Right atrium auricular region (tissue), 2 donors: ENCODE data around the gene HES4. TPM values are rescaled to one million over a fixed set of nuclear protein-coding genes. Genes with fewer than 3 reads are reported as not detected.
A peak's percentile ranks its signal among the peaks of the same experiment; 100 is the strongest.

Source experiments
- DNase-seq: peaks from one replicate; pipeline ENCODE4 v3.0.0-alpha.2; 2019; ENCODE audit warnings: low spot score
- H3K27ac ChIP-seq, 2 donors: fragments of 200-600 bp; sonication (generic); 1 replicate in 1 of 2; 2 replicates in 1 of 2; pipeline ENCODE4 v1.5.1; 2016 to 2019
- H3K27me3 ChIP-seq, 2 donors: fragments of 200-600 bp; sonication (generic); one replicate each; pipeline versions ENCODE4 v1.5.1 to v1.6.0; 2017 to 2019
- H3K36me3 ChIP-seq: fragments of 200-600 bp; sonication (generic); one replicate; pipeline ENCODE4 v1.5.1; 2016
- H3K4me1 ChIP-seq, 2 donors: fragments of 200-600 bp; sonication (generic); one replicate each; pipeline versions ENCODE4 v1.5.1 to v1.6.0; 2017 to 2019
- H3K4me3 ChIP-seq, 2 donors: fragments of 200-600 bp; sonication (generic); 1 replicate in 1 of 2; 2 replicates in 1 of 2; pipeline ENCODE4 v1.5.1; 2017 to 2019; ENCODE audit warnings: mild to moderate bottlenecking in 1 of 2, moderate library complexity in 1 of 2
- H3K9me3 ChIP-seq, 2 donors: fragments of 200-600 bp; sonication (generic); one replicate each; pipeline ENCODE4 v1.5.1; 2019
- total RNA-seq, 2 donors: library from RNA; depleted of rRNA; stranded (reverse); fragments of >200 nt; gene quantifications; one replicate each; pipeline ENCODE4 v1.1.0, GENCODE V29; 2016
- TF ChIP-seq, protein P1 (sequence below), 2 donors: fragments of 200-600 bp; sonication (generic); IDR thresholded peaks; one replicate each; pipeline ENCODE4 v1.5.1; 2019; ENCODE audit warnings: antibody characterized with exemption in 2 of 2

Gene HES4
- total RNA-seq, 2 donors from 2014 or later: 31.8 to 68.4 TPM

DNA sequence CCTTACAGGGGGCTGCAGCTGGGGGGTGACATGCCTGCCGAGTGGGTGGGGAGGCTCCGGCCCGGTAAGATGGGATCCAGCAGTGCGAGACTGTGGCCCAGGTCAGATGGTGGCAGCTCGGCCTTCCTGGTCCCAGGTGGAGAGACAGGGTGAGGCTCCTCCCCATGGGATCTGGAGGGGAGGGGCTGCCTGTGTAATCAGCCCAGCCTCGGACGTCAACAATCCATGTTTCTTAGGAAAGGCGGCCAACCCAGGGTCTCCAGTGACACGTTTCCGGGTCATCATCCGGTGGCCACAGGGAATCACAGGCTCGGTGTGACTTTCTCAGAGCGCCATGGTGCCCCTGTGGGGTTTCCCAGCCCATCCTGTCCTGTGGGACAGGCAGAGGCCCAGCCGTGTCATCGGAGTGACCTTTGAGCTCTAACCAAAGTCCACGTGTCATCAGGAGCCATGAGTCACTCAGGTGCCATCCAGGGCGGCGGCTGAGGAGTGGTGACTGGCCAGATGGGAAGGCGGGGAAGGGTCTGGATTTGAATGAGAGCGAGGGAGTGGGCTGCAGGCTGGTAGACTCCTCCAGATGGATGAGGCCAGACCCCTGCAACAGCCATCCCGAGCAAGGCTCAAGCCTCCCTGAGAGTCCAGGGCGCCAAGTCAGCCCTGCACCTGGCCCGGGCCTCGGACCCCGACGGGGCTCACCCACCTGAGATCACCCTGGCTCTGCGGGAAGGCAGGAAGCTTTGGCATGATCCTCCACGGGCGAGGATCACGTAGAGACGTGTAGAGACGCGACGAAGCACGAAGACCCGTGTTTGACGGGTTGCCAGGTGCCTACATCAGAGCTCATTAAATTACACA, 6.6 kb upstream of the HES4 start:
- DNase-seq: no peak
- H3K4me3 ChIP-seq: no peak overlapping the region
- H3K27ac ChIP-seq: no peak overlapping the region
- TF ChIP-seq, protein P1, sequence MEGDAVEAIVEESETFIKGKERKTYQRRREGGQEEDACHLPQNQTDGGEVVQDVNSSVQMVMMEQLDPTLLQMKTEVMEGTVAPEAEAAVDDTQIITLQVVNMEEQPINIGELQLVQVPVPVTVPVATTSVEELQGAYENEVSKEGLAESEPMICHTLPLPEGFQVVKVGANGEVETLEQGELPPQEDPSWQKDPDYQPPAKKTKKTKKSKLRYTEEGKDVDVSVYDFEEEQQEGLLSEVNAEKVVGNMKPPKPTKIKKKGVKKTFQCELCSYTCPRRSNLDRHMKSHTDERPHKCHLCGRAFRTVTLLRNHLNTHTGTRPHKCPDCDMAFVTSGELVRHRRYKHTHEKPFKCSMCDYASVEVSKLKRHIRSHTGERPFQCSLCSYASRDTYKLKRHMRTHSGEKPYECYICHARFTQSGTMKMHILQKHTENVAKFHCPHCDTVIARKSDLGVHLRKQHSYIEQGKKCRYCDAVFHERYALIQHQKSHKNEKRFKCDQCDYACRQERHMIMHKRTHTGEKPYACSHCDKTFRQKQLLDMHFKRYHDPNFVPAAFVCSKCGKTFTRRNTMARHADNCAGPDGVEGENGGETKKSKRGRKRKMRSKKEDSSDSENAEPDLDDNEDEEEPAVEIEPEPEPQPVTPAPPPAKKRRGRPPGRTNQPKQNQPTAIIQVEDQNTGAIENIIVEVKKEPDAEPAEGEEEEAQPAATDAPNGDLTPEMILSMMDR (IDR thresholded peaks at IDR 0.05): no peak
- no peaks in the 10 kb centered on the region for H3K27me3 ChIP-seq
- peaks cover 0 to 31% of the 10 kb centered on the region in 2 donors for H3K4me1 ChIP-seq
- H3K36me3 ChIP-seq: no peaks in the 10 kb centered on the region
- H3K9me3 ChIP-seq: no peaks in the 10 kb centered on the region

DNA sequence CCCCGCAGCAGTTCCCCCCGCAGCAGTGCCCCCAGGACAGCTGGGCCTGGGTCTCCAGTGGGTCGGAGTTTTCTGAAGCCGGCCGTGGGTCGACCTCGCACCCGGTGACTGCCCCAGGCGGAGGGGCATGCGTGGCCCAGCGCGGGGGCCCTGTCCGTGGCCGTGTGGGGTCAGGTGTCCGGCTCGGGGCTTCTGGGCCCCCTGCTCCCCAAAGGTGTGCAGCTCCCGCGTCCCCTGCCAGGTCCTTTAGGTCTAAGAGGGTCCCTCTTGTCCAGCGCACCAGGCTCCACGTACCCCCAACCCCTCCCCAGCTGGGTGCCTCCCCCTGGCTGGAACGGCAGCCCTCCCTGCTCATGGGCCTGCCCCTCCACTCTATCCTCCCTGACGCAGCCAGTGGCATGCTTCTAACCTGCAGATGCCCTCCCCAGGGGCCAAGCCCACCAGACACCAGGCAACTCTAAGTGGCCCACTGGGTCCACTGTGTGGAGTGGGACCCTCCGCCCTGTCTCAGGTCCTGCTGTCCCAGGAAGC, 5.9 kb upstream of the HES4 start:
- no peak overlapping the region for H3K4me3 ChIP-seq
- no peak for DNase-seq
- H3K9me3 ChIP-seq: no peaks in the 10 kb centered on the region
- H3K4me1 ChIP-seq: peaks cover 0 to 38% of the 10 kb centered on the region in 2 donors
- no peaks in the 10 kb centered on the region for H3K36me3 ChIP-seq
- peak overlapping the region; percentile 37 to 45 for H3K27ac ChIP-seq
- H3K27me3 ChIP-seq: no peaks in the 10 kb centered on the region
- TF ChIP-seq, protein P1 (IDR thresholded peaks at IDR 0.05): no peak

DNA sequence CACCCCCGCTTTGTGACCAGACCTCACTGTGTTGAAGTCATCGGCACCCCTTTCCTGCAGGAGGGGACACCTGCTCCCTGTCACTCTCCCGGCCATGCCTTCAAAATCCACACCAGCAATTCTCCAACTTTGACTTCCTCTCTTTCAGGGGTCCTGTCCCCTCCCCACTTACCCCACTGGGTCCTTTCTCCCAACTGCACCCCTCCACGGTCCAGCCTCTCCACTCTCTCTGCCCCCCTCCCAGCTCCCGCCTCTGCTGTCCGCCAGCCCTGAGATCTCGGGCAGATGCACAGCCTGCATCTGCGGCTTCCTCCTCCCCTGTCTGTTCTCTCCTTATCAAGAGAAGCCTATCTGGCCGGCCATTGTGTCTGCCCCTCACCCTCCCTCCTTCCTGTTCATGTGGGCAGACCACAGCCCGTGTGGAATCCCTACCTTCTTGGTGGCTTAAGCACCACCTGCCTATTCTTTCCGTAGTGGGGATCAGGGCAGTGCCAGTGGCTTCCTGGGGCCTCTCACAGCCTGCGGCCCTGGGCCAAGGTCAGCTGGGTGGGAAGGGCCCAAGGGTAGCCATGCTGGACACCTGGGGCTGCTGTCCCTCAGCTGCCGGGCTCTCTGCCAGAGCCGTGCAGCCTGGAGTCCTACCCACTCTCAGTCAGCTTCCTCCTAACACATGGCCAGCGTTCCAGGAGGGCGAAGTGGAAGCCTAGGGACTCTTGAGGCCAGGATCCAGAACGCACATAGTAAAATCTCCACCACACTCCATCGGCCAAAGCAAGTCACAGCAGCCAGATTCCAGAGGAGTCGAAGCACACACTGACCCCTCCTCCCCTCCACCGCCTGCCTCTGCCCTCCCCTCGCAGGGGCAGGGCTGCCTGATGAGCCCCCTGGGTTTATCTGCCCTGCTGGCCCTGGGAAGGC, 5.1 kb upstream of the HES4 start:
- H3K36me3 ChIP-seq: no peaks in the 10 kb centered on the region
- TF ChIP-seq, protein P1 (IDR thresholded peaks at IDR 0.05): no peak
- H3K9me3 ChIP-seq: no peaks in the 10 kb centered on the region
- H3K27ac ChIP-seq: peak overlapping the region; percentile 37 to 45
- no peak for DNase-seq
- H3K4me3 ChIP-seq: no peak overlapping the region
- peaks cover 0 to 44% of the 10 kb centered on the region in 2 donors for H3K4me1 ChIP-seq
- no peaks in the 10 kb centered on the region for H3K27me3 ChIP-seq

DNA sequence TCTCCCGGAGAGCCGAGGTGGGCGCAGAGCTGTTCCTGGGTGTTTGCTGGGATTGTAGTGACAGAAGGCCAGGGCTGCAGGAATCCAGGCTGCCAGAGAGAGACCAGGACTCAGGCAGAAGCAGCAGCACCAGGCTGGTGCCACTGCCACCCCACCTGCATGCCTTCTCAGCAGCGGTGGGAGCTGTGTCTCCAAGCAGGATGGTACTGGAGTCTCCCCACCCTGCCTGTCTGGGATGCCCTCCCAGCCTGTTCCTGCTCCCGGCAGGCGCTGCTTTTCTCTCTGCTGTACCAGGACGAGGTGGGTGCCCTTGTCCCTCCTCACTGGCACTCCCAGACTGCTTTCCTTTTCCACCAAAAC, 4.5 kb upstream of the HES4 start:
- peaks cover 0 to 46% of the 10 kb centered on the region in 2 donors for H3K4me1 ChIP-seq
- H3K27ac ChIP-seq: peak overlapping the region in 1 of 2 donors; percentile 37
- H3K9me3 ChIP-seq: no peaks in the 10 kb centered on the region
- H3K4me3 ChIP-seq: no peak overlapping the region
- DNase-seq: no peak
- no peaks in the 10 kb centered on the region for H3K36me3 ChIP-seq
- H3K27me3 ChIP-seq: no peaks in the 10 kb centered on the region
- TF ChIP-seq, protein P1 (IDR thresholded peaks at IDR 0.05): no peak

DNA sequence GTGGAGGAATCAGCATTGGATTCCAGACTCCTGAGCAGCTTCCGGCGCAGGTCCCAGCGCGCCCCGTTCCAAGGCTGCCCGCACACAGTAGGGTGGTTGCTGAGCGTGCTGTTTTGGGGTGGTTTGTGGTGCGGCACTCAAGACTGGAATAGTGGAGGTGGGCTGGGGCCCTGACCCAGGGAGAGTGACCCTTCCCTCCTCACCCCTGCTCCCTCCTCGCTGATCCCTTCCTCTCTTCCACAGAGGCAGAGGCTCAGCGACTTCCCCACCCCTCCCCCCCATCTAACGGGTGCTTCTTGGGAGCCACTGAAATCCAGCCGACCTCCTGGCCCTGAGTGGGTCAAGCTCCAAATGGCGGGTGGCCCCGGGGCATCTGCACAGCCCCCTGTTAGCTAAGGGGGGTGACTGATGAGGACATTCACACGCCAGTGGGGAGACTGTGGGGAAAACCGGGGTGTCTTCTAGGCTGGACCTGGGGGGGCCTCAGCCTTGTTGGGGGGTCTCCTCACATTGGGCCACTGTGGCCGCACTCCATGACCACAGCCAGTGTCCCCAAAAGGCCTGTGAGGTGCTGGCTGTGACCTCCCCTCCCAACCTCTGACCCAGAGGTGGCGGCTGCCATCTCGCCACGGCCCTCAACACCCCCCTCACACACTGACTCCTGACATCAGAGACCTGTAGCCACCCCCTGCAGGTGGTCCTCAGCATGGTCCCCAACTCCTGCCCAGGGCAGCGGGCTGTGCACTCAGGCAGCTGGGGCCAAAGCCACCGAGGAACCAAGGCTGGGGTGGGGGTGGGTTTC, 3.9 kb upstream of the HES4 start:
- Histone ChIP-seq H3K4me3 (no peak overlapping the region), H3K27me3 (no peaks in the 10 kb centered on the region), H3K9me3 (no peaks in the 10 kb centered on the region), H3K27ac (no peak overlapping the region), H3K36me3 (no peaks in the 10 kb centered on the region), H3K4me1 (peaks cover 0 to 52% of the 10 kb centered on the region in 2 donors)
- TF ChIP-seq, protein P1 (IDR thresholded peaks at IDR 0.05): no peak
- DNase-seq: no peak
